Measurements from ENCODE around the gene NSD2. TPM values are rescaled to one million over a fixed set of nuclear protein-coding genes. Genes with fewer than 3 reads are reported as not detected.

NSD2 gene
- total and polyA plus RNA-seq, 7 donors = 7.2 to 57.9 (median 36.0) TPM

DNA sequence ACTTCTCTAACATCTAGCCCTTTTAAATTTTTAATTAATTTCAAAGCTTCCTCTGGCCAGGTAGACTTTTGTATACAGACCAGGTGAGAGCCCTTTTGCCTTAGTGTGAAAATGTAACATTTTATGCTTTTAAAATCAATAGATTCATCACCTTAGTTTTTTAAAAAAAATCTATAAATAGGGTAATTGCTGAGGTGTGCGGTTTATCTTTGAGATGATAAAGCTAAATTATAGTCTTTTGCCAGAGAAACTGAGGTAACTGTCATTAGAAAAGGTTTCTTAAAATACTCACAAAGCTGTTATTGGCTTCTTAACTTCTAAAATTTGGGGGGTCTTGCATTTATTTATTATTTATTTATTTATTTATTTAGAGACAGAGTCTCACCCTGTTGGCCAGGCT is 74.7 kb downstream of the NSD2 start:
- H3K36me3 ChIP-seq = peaks cover 0 to 38% (median 8%) of the 10 kb centered on the region in 4 donors
- DNase-seq = no peak
- no peaks in the 10 kb centered on the region for H3K9me3 ChIP-seq
- 97 to 99% methylated on average over 1 of the region's 1 CpG for WGBS, 2 donors
- intact Hi-C loops (cut with DNase I) = no loop called here
- H3K27ac ChIP-seq = no peak overlapping the region
- no peaks in the 10 kb centered on the region for H3K27me3 ChIP-seq
- H3K4me1 ChIP-seq = no peaks in the 10 kb centered on the region
- H3K4me3 ChIP-seq = no peak overlapping the region
- TF ChIP-seq, protein P1, sequence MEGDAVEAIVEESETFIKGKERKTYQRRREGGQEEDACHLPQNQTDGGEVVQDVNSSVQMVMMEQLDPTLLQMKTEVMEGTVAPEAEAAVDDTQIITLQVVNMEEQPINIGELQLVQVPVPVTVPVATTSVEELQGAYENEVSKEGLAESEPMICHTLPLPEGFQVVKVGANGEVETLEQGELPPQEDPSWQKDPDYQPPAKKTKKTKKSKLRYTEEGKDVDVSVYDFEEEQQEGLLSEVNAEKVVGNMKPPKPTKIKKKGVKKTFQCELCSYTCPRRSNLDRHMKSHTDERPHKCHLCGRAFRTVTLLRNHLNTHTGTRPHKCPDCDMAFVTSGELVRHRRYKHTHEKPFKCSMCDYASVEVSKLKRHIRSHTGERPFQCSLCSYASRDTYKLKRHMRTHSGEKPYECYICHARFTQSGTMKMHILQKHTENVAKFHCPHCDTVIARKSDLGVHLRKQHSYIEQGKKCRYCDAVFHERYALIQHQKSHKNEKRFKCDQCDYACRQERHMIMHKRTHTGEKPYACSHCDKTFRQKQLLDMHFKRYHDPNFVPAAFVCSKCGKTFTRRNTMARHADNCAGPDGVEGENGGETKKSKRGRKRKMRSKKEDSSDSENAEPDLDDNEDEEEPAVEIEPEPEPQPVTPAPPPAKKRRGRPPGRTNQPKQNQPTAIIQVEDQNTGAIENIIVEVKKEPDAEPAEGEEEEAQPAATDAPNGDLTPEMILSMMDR (IDR thresholded peaks at IDR 0.05) = no peak
- TF ChIP-seq POLR2AphosphoS5 (IDR thresholded peaks at IDR 0.05) = no peak
- TF ChIP-seq EP300 (IDR thresholded peaks at IDR 0.05) = no peak
- TF ChIP-seq POLR2A (IDR thresholded peaks at IDR 0.05) = no peak

DNA sequence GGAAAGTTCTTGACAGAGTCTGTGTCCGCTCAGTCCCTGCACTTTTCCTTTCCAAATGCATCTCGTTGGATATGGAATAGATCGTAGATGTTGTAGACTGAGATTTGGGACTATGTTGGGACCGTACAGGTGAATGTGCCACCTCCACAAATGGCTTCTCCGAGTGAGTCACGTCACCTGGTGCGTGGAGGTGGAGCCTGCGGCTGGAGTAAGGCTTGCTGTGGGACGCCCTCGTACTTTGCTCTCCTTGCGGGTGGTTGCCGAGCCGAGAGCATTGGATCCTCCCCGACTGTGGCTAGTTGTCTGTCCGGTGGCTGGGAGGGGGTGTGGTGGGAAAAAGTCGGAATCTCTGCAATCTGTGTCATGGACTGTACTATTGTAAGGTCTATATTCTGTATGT is 77.0 kb downstream of the NSD2 start:
- peaks cover 3 to 38% (median 12%) of the 10 kb centered on the region in 4 donors for H3K36me3 ChIP-seq
- TF ChIP-seq EP300 (IDR thresholded peaks at IDR 0.05) = no peak
- TF ChIP-seq POLR2A (IDR thresholded peaks at IDR 0.05) = no peak
- no peak for TF ChIP-seq POLR2AphosphoS5 (IDR thresholded peaks at IDR 0.05)
- TF ChIP-seq, protein P1 (IDR thresholded peaks at IDR 0.05) = no peak

DNA sequence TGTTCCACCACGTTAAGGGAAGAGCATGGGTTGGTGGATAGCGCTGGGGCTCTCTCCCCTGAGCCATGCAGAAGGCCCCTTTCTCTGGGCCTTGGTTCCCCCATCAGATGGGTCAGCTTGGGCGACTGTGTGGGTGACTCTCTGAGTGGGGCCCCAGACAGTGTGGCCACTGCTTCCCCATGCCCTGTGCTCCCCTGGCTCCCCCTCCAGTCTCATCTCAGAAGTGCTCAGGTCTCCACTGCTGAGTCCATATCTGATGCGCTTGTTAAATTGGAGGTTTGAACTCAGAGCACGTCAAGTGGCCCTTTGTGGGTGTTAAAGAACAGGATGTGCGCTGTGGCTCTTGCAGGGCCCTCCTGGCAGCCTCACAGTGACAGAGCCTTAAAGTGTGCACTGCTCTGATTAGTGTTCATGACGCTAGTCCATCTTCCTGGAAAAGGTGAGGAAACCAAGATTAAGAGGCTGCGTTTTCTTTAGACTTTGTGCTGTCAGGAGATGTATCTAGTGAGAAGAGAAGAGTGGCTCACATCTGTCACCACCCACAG is 77.8 kb downstream of the NSD2 start:
- Histone ChIP-seq H3K4me3 (no peak overlapping the region), H3K4me1 (no peaks in the 10 kb centered on the region), H3K9me3 (no peaks in the 10 kb centered on the region), H3K27ac (no peak overlapping the region), H3K36me3 (peaks cover 3 to 38% (median 12%) of the 10 kb centered on the region in 4 donors), H3K27me3 (no peaks in the 10 kb centered on the region)
- no peak for DNase-seq
- WGBS, 2 donors = 94% methylated on average over 8 of the region's 8 CpGs
- intact Hi-C loops (cut with DNase I) = no loop called here
- no peak for TF ChIP-seq EP300 (IDR thresholded peaks at IDR 0.05)

More for the DNA sequence above, 77.0 kb downstream of the NSD2 start:
- no peak for DNase-seq
- intact Hi-C loops (cut with DNase I) = no loop called here
- Histone ChIP-seq H3K27ac (no peak overlapping the region), H3K4me3 (no peak overlapping the region), H3K4me1 (no peaks in the 10 kb centered on the region), H3K9me3 (no peaks in the 10 kb centered on the region), H3K27me3 (no peaks in the 10 kb centered on the region)
- WGBS, 2 donors = 92 to 94% methylated on average over 16 of the region's 16 CpGs

DNA sequence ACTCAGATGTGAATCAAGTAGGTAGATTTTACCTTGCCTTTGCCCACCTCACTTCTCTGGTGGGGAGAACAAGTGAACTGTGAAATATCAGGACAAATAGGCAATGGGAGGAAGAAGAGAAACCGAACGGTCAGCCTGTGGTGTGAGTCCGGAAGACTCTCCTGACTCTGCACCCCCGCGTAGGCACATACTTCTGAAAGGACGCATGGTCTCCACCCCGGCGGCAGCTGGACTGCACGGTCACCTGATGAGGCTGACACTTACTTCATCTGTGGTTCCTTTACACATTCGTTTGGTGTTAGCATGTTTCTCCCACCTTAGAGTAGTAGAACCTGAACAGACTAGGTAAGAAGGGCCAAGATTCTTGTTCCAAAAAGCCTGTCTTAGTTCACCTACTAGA is 79.2 kb downstream of the NSD2 start:
- Histone ChIP-seq H3K27ac (no peak overlapping the region), H3K36me3 (peaks cover 7 to 44% (median 20%) of the 10 kb centered on the region in 4 donors), H3K9me3 (no peaks in the 10 kb centered on the region), H3K27me3 (no peaks in the 10 kb centered on the region), H3K4me1 (no peaks in the 10 kb centered on the region), H3K4me3 (no peak overlapping the region)
- TF ChIP-seq EP300 (IDR thresholded peaks at IDR 0.05) (no peak), POLR2A (IDR thresholded peaks at IDR 0.05) (no peak), POLR2AphosphoS5 (IDR thresholded peaks at IDR 0.05) (no peak)
- TF ChIP-seq, protein P1 (IDR thresholded peaks at IDR 0.05) = no peak
- intact Hi-C loops (cut with DNase I) = no loop called here
- WGBS, 2 donors = 92 to 94% methylated on average over 10 of the region's 10 CpGs
- DNase-seq = no peak

DNA sequence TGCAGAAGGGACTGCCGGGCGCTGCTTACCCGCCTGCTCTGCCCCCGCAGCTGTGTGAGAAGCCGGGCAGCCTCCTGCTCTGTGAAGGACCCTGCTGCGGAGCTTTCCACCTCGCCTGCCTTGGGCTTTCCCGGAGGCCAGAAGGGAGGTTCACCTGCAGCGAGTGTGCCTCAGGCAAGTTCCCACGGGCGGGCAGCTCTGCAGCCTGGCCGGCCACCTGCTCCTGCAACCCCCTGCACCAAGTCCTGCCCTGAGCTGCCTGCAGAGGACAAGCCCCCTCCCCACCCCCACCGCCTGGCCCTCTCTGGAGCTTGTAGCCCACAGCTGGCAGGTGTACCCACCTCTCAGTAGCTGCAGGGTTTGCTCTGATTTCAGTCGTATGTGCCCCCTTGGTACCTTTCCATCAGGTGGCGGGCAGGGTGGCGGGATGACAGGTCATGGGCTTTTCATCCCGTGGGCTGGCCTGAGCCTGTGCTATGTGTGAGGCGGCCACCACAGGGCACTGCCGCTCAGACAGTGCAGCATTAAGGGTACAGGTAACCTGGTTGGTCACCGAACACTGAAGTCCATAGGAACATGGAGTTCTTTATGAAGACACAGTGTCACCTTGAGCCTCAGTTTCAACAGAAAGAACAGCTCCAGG is 81.0 kb downstream of the NSD2 start:
- intact Hi-C loops (cut with DNase I) = no loop called here
- 95 to 96% methylated on average over 20 of the region's 20 CpGs for WGBS, 2 donors
- no peaks in the 10 kb centered on the region for H3K27me3 ChIP-seq

More for the DNA sequence above, 81.0 kb downstream of the NSD2 start:
- Histone ChIP-seq H3K4me1 (no peaks in the 10 kb centered on the region), H3K4me3 (no peak overlapping the region), H3K27ac (no peak overlapping the region), H3K36me3 (peaks cover 11 to 60% (median 23%) of the 10 kb centered on the region in 4 donors), H3K9me3 (no peaks in the 10 kb centered on the region)
- no peak for DNase-seq
- TF ChIP-seq, protein P1 (IDR thresholded peaks at IDR 0.05) = no peak

Data from sigmoid colon (tissue), 7 donors.